IMR-90 (cell line): ENCODE measurements around the gene COL13A1. TPM values are rescaled to one million over a fixed set of nuclear protein-coding genes. Genes with fewer than 3 reads are reported as not detected.

Experiments used
- ATAC-seq: fragments of 200-7000 bp; cut with Tn5 transposase; 2 replicates; pipeline ENCODE4 v1.9.1; 2020; ENCODE audit warnings: low read depth, mild to moderate bottlenecking, moderate library complexity
- BruUV-seq: library from RNA; stranded (reverse); fragments of 400-500 nt; replicated peaks from 2 replicates; lab custom pipeline; 2021; lab: Mats Ljungman, UMichigan
- CTCF ChIA-PET: fragments of 300-600 bp; formaldehyde crosslinking; extraction: SDS; loops from one replicate; lab custom pipeline; 2021; ENCODE audit warnings: antibody characterized with exemption; lab: Yijun Ruan, JAX
- POLR2A ChIA-PET: fragments of 300-600 bp; sonication (Branson Sonifier 250); formaldehyde crosslinking; loops from one replicate; lab custom pipeline; 2022; ENCODE audit warnings: antibody characterized with exemption; ENCODE audit not compliant: unreplicated experiment; lab: Charles Lee
- DNase-seq: peaks from one replicate; pipeline ENCODE4 v3.0.0; 2013
- H2AFZ ChIP-seq: replicated peaks from 2 replicates; pipeline ENCODE3; 2013; ENCODE audit warnings: low read length, mild to moderate bottlenecking; ENCODE audit not compliant: poor library complexity
- H2AK5ac ChIP-seq: 2 replicates; pipeline ENCODE4 v1.6.1; 2013; ENCODE audit warnings: low read depth, low read length, inconsistent platforms
- H2AK9ac ChIP-seq: replicated peaks from 2 replicates; pipeline ENCODE3; 2013; ENCODE audit warnings: mild to moderate bottlenecking, low read depth, low read length, moderate library complexity; ENCODE audit not compliant: poor library complexity
- H2BK120ac ChIP-seq: 2 replicates; pipeline ENCODE4 v1.6.1; 2013; ENCODE audit warnings: low read depth, low read length, inconsistent platforms
- H2BK15ac ChIP-seq: 3 replicates; pipeline ENCODE4 v1.6.1; 2013; ENCODE audit warnings: low read depth, low read length, inconsistent platforms
- H2BK20ac ChIP-seq: 2 replicates; pipeline ENCODE4 v1.6.1; 2013; ENCODE audit warnings: low read depth, mild to moderate bottlenecking, inconsistent platforms, low read length, moderate library complexity
- H2BK5ac ChIP-seq: 2 replicates; pipeline ENCODE4 v1.6.1; 2013; ENCODE audit warnings: mild to moderate bottlenecking, low read depth, low read length, inconsistent platforms; ENCODE audit not compliant: poor library complexity, severe bottlenecking
- H3K14ac ChIP-seq: replicated peaks from 2 replicates; pipeline ENCODE4 v1.6.1; 2013; ENCODE audit warnings: low read depth, low read length, inconsistent platforms
- H3K18ac ChIP-seq: 2 replicates; pipeline ENCODE4 v1.6.1; 2013; ENCODE audit warnings: low read depth, low read length, control low read depth
- H3K23ac ChIP-seq: 2 replicates; pipeline ENCODE4 v1.6.1; 2013; ENCODE audit warnings: low read depth, low read length, inconsistent platforms
- H3K27ac ChIP-seq: 2 replicates; pipeline ENCODE4 v1.5.1; 2013; ENCODE audit warnings: mild to moderate bottlenecking, control low read depth, low read length; ENCODE audit not compliant: insufficient read depth
- H3K27me3 ChIP-seq: 2 replicates; pipeline ENCODE4 v1.6.1; 2013; ENCODE audit warnings: low read length; ENCODE audit not compliant: control insufficient read depth, insufficient read depth
- H3K36me3 ChIP-seq: 2 replicates; pipeline ENCODE4 v1.6.1; 2013; ENCODE audit warnings: low read length, mixed read lengths; ENCODE audit not compliant: control insufficient read depth, insufficient read depth
- H3K4ac ChIP-seq: 2 replicates; pipeline ENCODE4 v1.6.1; 2013; ENCODE audit warnings: low read depth, low read length, inconsistent platforms
- H3K4me1 ChIP-seq: 2 replicates; pipeline ENCODE4 v1.6.1; 2013; ENCODE audit warnings: low read length, mixed read lengths; ENCODE audit not compliant: control insufficient read depth, insufficient read depth
- H3K4me2 ChIP-seq: 2 replicates; pipeline ENCODE4 v1.6.1; 2013; ENCODE audit warnings: low read depth, mild to moderate bottlenecking, control low read depth, low read length, moderate library complexity
- H3K4me3 ChIP-seq: 2 replicates; pipeline ENCODE4 v1.5.1; 2013; ENCODE audit warnings: low read depth, mild to moderate bottlenecking, control low read depth, low read length, moderate library complexity; ENCODE audit not compliant: insufficient read depth
- H3K56ac ChIP-seq: 2 replicates; pipeline ENCODE4 v1.6.1; 2013; ENCODE audit warnings: low read length, inconsistent platforms; ENCODE audit not compliant: insufficient read depth; ENCODE audit errors: extremely low read depth
- H3K79me1 ChIP-seq, 2 experiments: 2 replicates each; pipeline ENCODE4 v1.6.1; 2013; ENCODE audit warnings: low read length in 2 of 2, inconsistent platforms in 1 of 2, low read depth in 1 of 2
- H3K9ac ChIP-seq: 2 replicates; pipeline ENCODE4 v1.6.1; 2013; ENCODE audit warnings: low read depth, low read length, control low read depth
- H3K9me1 ChIP-seq: 2 replicates; pipeline ENCODE4 v1.6.1; 2013; ENCODE audit warnings: low read length, inconsistent platforms; ENCODE audit not compliant: insufficient read depth
- H3K9me3 ChIP-seq: 2 replicates; pipeline ENCODE4 v1.6.1; 2013; ENCODE audit warnings: low read length; ENCODE audit not compliant: control insufficient read depth, insufficient read depth
- H4K20me1 ChIP-seq: 2 replicates; pipeline ENCODE4 v1.6.1; 2013; ENCODE audit warnings: low read length, inconsistent platforms; ENCODE audit not compliant: insufficient read depth
- H4K5ac ChIP-seq: 2 replicates; pipeline ENCODE4 v1.6.1; 2013; ENCODE audit warnings: mild to moderate bottlenecking, low read depth, low read length, control low read depth
- H4K8ac ChIP-seq, 2 experiments: 2 replicates each; pipeline ENCODE4 v1.6.1; 2013; ENCODE audit warnings: low read depth in 2 of 2, low read length in 2 of 2, control low read depth in 1 of 2, inconsistent platforms in 1 of 2
- H4K91ac ChIP-seq: 2 replicates; pipeline ENCODE4 v1.6.1; 2013; ENCODE audit warnings: low read depth, low read length, inconsistent platforms; ENCODE audit not compliant: insufficient read depth
- BHLHE40 ChIP-seq: fragments of 150-350 bp; IDR thresholded peaks from 2 replicates; pipeline ENCODE4 v1.6.1; 2016; ENCODE audit warnings: mild to moderate bottlenecking, low read depth, low read length
- CEBPB ChIP-seq: IDR thresholded peaks from 2 replicates; pipeline ENCODE4 v1.6.1; 2012; ENCODE audit warnings: low read depth, low read length, improper control_type of control experiment
- CHD1 ChIP-seq: IDR thresholded peaks from 2 replicates; pipeline ENCODE4 v1.6.1; 2012; ENCODE audit warnings: low read depth, low read length, improper control_type of control experiment
- FOS ChIP-seq: fragments of 150-350 bp; IDR thresholded peaks from 2 replicates; pipeline ENCODE4 v1.6.1; 2016; ENCODE audit warnings: low read depth, low read length
- MAZ ChIP-seq: IDR thresholded peaks from 2 replicates; pipeline ENCODE4 v1.6.1; 2012; ENCODE audit warnings: low read depth, mild to moderate bottlenecking, low read length, improper control_type of control experiment, moderate library complexity, borderline replicate concordance
- MXI1 ChIP-seq: IDR thresholded peaks from 2 replicates; pipeline ENCODE4 v1.6.1; 2012; ENCODE audit warnings: low read depth, mild to moderate bottlenecking, low read length, moderate library complexity, borderline replicate concordance
- NFE2L2 ChIP-seq: fragments of 150-350 bp; IDR thresholded peaks from 2 replicates; pipeline ENCODE4 v1.6.1; 2016; ENCODE audit warnings: low read depth, mild to moderate bottlenecking, low read length
- POLR2A ChIP-seq: IDR thresholded peaks from 2 replicates; pipeline ENCODE4 v1.6.1; 2012; ENCODE audit warnings: mild to moderate bottlenecking, low read depth, low read length
- RAD21 ChIP-seq: IDR thresholded peaks from 2 replicates; pipeline ENCODE4 v1.6.1; 2012; ENCODE audit warnings: low read length, improper control_type of control experiment
- RCOR1 ChIP-seq: IDR thresholded peaks from 2 replicates; pipeline ENCODE4 v1.6.1; 2012; ENCODE audit warnings: mild to moderate bottlenecking, low read length, improper control_type of control experiment; ENCODE audit not compliant: insufficient replicate concordance
- RFX5 ChIP-seq: IDR thresholded peaks from 2 replicates; pipeline ENCODE4 v1.8.0; 2012; ENCODE audit warnings: low read depth, mild to moderate bottlenecking, low read length, moderate library complexity
- SMC3 ChIP-seq: fragments of 150-350 bp; IDR thresholded peaks from 2 replicates; pipeline ENCODE4 v1.6.1; 2016; ENCODE audit warnings: low read depth, mild to moderate bottlenecking, antibody characterized with exemption, low read length, moderate library complexity
- WGBS, 2 experiments: methylation state at CpG; one replicate each; pipeline versions ENCODE4 v1.1.5 to v1.1.7; 2013; ENCODE audit warnings: missing lambda C conversion rate in 2 of 2; ENCODE audit not compliant: insufficient read length in 1 of 2; ENCODE audit errors: extremely low coverage in 2 of 2; 5-methylcytosine and 5-hydroxymethylcytosine counted together
- dilution Hi-C: fragments of 300-500 bp; cut with HindIII; formaldehyde crosslinking; loops from one replicate; pipeline ENCODE4 v1.14.3; 2018; ENCODE audit warnings: low sequenced_read_pairs; ENCODE audit not compliant: unreplicated experiment
- in situ Hi-C: fragments of 300-500 bp; cut with MboI; formaldehyde crosslinking; loops from 3 replicates; pipeline ENCODE4 v1.14.3; 2019; ENCODE audit warnings: low sequenced_read_pairs, inconsistent platforms, mixed read lengths
- intact Hi-C: fragments of 100-400 bp; cut with micrococcal nuclease; formaldehyde crosslinking; loops from 2 replicates; pipeline ENCODE4 v1.10.0; 2022
- polyA plus RNA-seq, 3 experiments: library from polyadenylated mRNA; depleted of rRNA; stranded (reverse); fragments of >200 nt; gene quantifications; 2 replicates each; pipeline ENCODE4 v1.2.3, GENCODE V29; 2012; ENCODE audit warnings: low replicate concordance in 1 of 3
- total RNA-seq: library from RNA; depleted of rRNA; stranded (reverse); fragments of >200 nt; gene quantifications from 2 replicates; pipeline ENCODE4 v1.2.3, GENCODE V29; 2012
- TF ChIP-seq, protein P1 (sequence below): conservative IDR thresholded peaks from 2 replicates; pipeline ENCODE4 v1.5.1; 2012; ENCODE audit warnings: mild to moderate bottlenecking, low read depth, low read length, improper control_type of control experiment
- TF ChIP-seq, protein P2 (sequence below): fragments of 150-350 bp; IDR thresholded peaks from 2 replicates; pipeline ENCODE4 v1.6.1; 2016; ENCODE audit warnings: low read depth, mild to moderate bottlenecking, low read length, moderate library complexity, borderline replicate concordance
- TF ChIP-seq, protein P3 (sequence below): fragments of 150-350 bp; IDR thresholded peaks from 2 replicates; pipeline ENCODE4 v1.6.1; 2017; ENCODE audit warnings: mild to moderate bottlenecking, antibody characterized with exemption, low read length, low read depth

COL13A1 gene
- total and polyA plus RNA-seq, 2 of the 4 experiments (the other 2 are of a cell fraction): 12.2 to 31.3 TPM

DNA sequence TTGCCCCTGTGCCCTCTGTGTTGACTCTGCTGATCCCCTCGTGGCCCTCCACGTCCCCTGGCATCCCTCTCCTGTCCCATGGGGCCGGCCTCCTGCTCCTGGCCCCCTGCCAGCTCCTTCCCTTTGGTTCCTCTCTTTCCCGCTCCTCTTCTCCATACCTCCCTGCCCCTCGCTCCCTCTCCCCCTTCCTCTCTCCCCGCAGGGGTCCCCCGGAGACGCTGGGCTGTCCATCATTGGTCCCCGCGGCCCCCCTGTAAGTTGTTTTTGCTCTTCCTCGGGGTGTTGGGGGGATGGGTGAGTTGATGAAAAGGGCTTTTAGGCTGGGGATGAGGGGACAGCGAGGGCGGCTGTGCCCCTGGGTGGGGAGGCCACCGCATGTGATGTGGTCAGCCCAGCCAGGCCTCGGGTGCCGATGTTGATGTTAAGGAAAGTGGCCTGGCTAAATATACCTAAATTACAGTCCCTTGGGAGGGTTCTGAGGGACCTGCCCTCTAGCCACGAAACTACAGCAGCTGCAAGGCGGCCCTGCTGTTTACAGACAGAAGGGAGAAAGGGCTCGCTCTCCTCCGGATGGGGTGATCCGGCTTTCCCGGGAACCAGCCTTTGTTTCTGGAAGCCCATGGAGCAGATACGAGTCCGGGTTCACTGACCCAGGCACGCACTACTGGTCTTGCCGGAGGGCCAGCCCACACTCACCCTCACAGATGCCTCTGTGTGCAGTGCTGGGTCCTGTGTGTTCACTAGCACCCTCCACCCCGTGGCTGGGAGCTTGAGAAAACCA, 78.8 kb downstream of the COL13A1 start:
- ChIA-PET CTCF (no interaction called here), POLR2A (no interaction called here)
- Histone ChIP-seq H3K4me2 (no peak overlapping the region), H2BK120ac (no peak overlapping the region), H2BK15ac (no peak overlapping the region), H2AFZ (peak overlapping the region; percentile 36), H3K4me3 (no peak overlapping the region), H2BK5ac (no peak overlapping the region), H4K5ac (no peak overlapping the region), H3K9me3 (no peaks in the 10 kb centered on the region), H3K23ac (no peak overlapping the region), H3K9me1 (peaks cover 12% of the 10 kb centered on the region; the same call in 1 of the 2 replicates), H2AK9ac (peak overlapping the region; percentile 77), H3K18ac (no peak overlapping the region), H3K4me1 (peaks cover 2% of the 10 kb centered on the region; the same call in 1 of the 2 replicates), H3K14ac (no peak overlapping the region), H3K4ac (no peak overlapping the region), H2BK20ac (no peak overlapping the region), H3K79me1 (0 out of 4 replicates have a peak, but pooled peaks cover 0 to 6% of the 10 kb centered on the region in 2 experiments), H3K27ac (no peak overlapping the region), H3K36me3 (no peaks in the 10 kb centered on the region), H2AK5ac (no peak overlapping the region), H4K20me1 (peaks cover 3% of the 10 kb centered on the region; the same call in 1 of the 2 replicates), H3K9ac (no peak overlapping the region), H4K91ac (no peak overlapping the region), H4K8ac (no peak overlapping the region), H3K56ac (no peak overlapping the region), H3K27me3 (no peaks in the 10 kb centered on the region)
- intact Hi-C loops: no loop called here
- ATAC-seq (no peak), DNase-seq (no peak)
- dilution Hi-C loops: no loop called here
- 64% methylated on average over 4 of the region's 27 CpGs; no CpG with 5 or more reads in 1 of the 2 experiments for WGBS, 2 experiments
- BruUV-seq: no TSS peak
- in situ Hi-C loops: no loop called here
- no peak for TF ChIP-seq POLR2A
- TF ChIP-seq RCOR1: no peak
- no peak for TF ChIP-seq MXI1
- TF ChIP-seq, protein P1, sequence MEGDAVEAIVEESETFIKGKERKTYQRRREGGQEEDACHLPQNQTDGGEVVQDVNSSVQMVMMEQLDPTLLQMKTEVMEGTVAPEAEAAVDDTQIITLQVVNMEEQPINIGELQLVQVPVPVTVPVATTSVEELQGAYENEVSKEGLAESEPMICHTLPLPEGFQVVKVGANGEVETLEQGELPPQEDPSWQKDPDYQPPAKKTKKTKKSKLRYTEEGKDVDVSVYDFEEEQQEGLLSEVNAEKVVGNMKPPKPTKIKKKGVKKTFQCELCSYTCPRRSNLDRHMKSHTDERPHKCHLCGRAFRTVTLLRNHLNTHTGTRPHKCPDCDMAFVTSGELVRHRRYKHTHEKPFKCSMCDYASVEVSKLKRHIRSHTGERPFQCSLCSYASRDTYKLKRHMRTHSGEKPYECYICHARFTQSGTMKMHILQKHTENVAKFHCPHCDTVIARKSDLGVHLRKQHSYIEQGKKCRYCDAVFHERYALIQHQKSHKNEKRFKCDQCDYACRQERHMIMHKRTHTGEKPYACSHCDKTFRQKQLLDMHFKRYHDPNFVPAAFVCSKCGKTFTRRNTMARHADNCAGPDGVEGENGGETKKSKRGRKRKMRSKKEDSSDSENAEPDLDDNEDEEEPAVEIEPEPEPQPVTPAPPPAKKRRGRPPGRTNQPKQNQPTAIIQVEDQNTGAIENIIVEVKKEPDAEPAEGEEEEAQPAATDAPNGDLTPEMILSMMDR: no peak
- TF ChIP-seq CHD1: no peak
- TF ChIP-seq, protein P2, sequence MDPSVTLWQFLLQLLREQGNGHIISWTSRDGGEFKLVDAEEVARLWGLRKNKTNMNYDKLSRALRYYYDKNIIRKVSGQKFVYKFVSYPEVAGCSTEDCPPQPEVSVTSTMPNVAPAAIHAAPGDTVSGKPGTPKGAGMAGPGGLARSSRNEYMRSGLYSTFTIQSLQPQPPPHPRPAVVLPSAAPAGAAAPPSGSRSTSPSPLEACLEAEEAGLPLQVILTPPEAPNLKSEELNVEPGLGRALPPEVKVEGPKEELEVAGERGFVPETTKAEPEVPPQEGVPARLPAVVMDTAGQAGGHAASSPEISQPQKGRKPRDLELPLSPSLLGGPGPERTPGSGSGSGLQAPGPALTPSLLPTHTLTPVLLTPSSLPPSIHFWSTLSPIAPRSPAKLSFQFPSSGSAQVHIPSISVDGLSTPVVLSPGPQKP: no peak
- no peak for TF ChIP-seq SMC3
- TF ChIP-seq, protein P3, sequence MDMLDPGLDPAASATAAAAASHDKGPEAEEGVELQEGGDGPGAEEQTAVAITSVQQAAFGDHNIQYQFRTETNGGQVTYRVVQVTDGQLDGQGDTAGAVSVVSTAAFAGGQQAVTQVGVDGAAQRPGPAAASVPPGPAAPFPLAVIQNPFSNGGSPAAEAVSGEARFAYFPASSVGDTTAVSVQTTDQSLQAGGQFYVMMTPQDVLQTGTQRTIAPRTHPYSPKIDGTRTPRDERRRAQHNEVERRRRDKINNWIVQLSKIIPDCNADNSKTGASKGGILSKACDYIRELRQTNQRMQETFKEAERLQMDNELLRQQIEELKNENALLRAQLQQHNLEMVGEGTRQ: no peak
- no peak for TF ChIP-seq NFE2L2
- no peak for TF ChIP-seq FOS
- TF ChIP-seq RFX5: no peak
- TF ChIP-seq RAD21: no peak
- no peak for TF ChIP-seq MAZ
- TF ChIP-seq BHLHE40: no peak
- TF ChIP-seq CEBPB: no peak
